IPS DF 4.7 (cell line): Measurements from ENCODE around the gene DCDC1.

Experiments
- DNase-seq: peaks from one replicate; pipeline ENCODE4 v3.0.0-alpha.2; 2013; ENCODE audit warnings: low spot score; ENCODE audit errors: extremely low read depth

DCDC1 gene

DNA sequence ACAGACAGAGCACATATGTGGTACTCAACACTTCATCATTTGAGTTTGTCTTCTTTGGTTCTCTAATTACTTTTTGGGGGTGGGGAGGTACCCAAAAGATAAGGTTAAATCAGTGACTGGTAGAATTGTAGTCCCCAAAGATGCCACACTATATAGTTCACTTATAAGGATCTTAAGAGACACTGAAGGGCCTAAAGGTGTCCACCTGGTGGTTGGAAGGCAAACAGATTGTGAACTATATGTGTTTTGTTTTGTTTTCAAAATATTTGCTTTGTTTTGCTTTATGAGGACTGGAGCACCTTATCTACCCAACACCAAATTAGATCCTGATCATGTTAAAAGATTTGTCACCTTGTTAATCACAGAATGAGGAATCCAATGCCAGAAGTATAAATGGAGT lies 136.1 kb downstream of the DCDC1 start:
- no peak for DNase-seq

GRCh38 chr11:31231601-31232000 lies 137.9 kb downstream of the DCDC1 start:
- DNase-seq = no peak

GRCh38 chr11:31218847-31219246 lies 150.7 kb downstream of the DCDC1 start:
- DNase-seq = no peak

DNA sequence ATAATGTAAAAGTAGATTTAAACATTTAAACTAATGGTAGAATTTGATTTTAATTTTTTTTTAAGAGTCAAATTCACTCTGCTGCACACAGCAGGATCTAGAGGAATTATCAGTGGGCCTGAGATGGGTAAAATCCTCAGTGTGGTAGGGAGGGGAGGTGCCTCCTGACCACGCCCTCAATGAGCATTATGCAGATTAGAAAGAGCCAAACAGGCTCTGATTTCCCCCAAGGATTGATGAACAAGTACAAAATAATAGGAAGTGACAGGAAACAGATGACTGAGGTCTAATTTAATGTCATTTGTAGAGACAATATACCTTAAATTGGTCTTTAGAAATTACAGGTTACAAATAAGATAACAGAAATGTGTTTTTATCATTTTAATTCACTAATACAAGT lies 155.2 kb downstream of the DCDC1 start:
- no peak for DNase-seq

DNA sequence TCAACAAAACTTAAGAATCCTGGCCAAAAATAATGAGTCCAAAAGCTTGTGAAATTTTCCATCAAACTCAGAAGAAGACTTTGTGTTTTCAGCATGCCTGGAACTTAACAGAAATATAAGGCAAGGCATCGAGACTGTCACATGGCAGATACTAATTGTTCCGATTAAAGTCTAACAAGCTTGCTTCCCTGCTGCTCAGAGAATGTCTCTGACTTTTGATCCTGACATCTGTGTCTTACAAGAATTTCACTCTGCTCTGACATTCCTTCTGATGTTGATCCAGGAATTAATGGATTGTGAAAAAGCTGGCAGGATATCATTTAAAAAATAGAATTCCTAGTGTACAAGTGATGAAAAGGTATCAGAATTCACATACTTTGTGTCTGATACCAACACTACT lies 170.2 kb downstream of the DCDC1 start:
- no peak for DNase-seq

DNA sequence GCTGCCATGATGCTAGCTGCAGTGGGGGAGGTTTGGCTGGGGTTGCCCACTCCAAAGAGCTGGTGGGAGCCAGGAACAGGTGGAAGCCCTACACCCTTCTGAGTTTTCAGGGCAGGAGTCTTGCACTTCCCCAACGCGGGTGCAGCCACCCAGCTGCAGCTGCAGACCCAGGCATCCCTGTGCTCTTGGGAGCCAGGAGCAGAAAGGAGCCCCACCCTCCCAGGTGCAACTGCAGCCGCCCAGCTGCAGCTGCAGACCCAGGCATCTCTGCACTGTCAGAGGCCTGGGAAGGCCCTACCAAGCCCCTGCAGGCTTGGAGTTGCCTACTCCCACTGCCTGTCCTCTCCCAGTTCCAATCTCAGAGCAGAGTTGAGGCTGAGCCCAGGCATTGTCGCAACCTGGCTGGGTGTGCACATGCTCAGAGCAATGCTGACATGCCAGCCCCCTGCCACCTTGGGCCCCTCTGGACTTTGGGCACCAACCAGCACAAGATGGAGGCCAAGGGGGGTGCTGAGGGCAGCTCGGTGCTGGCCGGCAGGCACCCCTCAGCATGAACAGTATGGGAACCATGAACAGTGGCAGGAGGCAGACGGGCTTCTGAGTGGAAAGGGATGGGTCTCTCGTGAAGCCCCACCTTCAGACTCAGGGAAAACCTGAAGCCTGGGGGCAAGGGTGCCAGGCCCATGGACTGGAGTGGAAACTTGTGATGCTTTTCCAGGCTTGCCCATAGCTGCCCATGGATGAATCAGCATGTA lies 195.4 kb downstream of the DCDC1 start:
- no peak for DNase-seq

GRCh38 chr11:31160504-31161422 lies 208.8 kb downstream of the DCDC1 start:
- DNase-seq = peak; percentile 38

DNA sequence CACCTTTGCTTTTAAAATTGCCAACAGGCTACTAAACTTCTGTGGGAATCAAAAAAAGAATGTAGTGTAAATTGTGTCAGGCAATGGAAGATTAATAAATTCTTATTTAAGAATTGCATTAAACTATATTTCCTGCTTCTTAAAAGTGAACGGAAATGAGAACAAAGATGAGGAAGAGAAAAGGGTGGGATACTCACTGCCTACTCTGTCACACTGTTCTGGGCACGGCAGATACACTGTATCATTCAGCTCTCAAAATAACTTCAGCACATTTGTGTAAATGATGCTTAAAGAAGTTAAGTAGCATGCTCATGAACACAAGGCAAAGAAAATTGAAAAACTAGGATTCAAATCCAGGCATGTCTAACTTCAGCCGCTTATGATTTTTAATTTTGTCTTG lies 218.7 kb downstream of the DCDC1 start:
- no peak for DNase-seq

GRCh38 chr11:31150011-31150410 lies 219.5 kb downstream of the DCDC1 start:
- DNase-seq = no peak

DNA sequence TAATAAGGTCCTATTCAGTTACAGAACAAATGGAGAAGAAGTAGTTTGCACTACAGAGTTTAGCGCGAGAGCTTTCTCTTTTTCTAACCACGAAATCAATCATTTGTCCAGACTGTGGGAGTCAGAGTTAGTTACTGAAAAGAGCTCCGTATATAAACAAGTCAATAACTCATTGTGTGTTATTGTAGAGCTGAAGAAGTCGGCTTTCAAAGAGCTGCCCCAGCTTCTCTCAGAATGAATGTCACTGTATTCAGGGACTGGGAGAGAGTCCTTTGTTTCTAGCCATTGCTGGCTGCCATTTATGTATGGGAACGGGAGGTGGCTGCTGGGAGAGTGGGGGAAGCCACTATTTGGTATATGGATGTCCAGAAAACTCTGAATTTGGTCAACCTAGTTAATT lies 227.8 kb downstream of the DCDC1 start:
- no peak for DNase-seq

DNA sequence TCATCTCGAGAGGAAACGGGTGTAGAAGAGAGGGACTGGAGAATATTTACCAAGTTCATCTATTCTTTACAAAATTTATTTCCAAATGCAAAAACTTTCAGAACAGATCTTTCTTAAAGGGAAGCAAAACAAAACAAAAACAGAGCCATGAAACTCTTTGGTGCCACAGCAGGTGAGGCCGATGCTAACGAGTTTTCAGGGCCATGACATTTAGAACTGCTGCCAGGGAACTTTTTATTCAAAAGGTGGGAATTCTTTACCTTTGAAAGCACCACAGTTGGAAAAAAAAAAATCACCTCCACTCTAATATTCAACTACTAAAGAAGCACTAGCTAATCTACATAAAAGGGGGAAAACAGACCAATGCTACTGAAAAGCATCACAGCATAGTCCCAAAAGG lies 230.1 kb downstream of the DCDC1 start:
- no peak for DNase-seq

DNA sequence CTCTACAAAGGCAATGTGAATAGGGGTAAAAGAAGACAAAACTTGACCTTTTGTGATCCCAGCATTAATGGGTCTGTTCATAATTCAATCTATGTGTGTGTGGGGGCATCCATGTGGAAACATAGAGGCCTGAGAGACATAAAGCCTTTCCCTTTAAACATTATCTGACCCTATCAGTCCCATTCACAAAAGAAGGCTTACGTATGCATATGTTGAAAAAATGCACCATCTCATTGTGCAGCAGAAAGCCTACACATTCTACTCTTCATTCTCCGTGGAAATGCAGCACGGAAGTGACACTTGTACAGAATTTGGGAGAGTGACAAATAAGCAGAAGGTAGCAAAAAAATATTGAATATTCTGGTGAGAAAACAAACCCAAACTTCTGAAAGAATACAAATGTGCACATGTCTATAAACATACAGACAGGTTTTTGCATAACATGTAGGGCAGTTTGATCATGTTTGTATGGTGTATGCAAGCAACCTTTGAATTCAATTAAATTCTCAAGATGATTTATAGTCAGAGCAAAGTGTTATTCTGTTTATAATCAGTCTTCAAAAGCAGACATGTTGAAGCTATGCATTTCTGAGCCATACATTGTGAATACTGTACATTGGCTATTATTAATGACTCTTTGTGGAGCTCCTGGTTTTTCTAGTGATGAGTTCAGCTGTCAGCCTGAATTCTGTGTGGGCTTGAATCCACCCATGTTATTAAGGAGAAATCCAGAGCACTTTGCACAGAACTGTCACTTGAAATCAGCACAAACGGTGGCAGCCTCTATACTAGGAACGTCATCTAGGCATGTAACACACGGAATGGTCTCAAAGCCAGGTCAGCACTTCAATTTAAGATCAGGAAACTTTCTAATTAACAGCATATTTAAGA lies 236.8 kb downstream of the DCDC1 start:
- DNase-seq = no peak

DNA sequence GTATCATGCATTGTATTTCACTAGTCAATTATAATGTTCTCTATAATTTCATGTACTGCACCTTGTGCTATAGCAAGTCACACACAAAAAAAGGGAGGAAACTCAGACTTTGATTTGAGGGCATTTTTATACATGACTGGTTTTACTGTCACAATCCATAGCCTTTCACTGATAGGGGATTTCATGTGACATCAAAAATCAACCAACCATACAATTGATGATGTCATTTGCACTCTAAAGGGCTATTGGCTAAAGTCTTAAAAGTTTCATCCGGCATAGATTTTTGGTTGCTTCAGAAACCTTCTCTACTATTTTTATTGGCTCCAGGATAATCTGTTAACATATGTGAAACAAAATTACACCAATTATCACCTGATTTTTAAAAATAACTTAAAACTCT lies 237.8 kb downstream of the DCDC1 start:
- DNase-seq = no peak

DNA sequence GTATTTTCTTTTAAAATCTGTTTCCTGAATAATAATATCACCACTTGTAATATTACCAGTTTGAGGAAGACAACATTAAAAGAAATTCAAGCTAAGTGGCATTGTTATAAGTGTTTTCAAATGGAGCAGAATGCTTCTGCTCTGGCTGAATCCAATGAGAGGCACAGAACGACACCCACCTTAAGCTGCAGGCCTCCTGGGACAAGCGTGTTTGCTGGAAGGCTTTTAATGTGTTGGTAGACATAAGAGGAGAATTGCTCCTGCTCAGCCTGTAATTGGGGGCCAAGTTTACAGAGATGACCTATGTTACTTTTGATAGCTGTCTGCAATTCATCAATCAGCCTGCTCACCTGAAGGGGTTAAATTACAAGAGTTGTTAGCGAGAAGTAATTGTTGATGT lies 242.2 kb downstream of the DCDC1 start:
- no peak for DNase-seq

DNA sequence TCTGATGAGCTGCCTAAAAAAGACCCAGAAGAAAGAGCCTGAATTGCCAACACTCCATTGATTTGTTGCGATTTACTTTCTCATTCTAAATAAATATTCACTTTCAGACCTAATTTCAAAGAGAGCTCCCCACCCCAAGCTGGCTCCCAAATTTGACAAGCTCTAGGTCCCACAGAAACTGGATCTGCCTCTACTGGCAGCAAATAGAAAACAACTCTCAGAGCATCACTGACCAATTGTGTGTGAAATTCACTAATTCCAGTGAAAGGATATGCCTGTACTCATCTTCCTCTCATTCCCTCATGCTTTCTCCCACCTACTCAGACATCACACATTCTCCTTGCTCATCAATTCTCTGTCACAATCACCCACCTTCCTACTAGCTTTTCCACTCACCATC lies 249.1 kb downstream of the DCDC1 start:
- no peak for DNase-seq

DNA sequence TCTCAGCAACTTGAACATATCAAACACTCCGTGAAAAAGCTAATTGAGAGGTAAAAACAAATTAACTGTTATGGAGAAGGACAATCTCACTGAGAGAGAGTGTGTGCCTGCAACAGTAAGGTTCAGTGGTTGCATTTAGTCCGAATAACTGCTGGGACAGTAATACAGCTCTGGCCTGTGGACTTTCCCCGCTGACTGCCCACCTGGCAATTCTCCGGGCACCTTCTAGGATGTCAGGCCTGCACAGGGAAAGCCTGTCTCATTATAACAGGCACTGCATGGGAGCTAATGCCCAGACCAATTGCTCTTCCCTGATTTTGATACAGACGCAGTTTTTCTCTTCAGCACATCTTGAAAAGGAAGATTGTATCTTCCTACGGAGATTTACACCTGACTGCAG lies 251.0 kb downstream of the DCDC1 start:
- no peak for DNase-seq

- no peak for DNase-seq
Measured at GRCh38 chr11:31117038-31117437, 252.5 kb downstream of the DCDC1 start.

GRCh38 chr11:31114442-31114841 lies 255.1 kb downstream of the DCDC1 start:
- DNase-seq = no peak

- no peak for DNase-seq
Measured at GRCh38 chr11:31110830-31111229, 258.7 kb downstream of the DCDC1 start.

- DNase-seq = no peak
Measured at GRCh38 chr11:31109446-31109845, 260.1 kb downstream of the DCDC1 start.

GRCh38 chr11:31107649-31108048 lies 261.9 kb downstream of the DCDC1 start:
- no peak for DNase-seq
